HG02840 (cell line): ENCODE results near the gene SMYD4.
"Not testable (repeated sequence)": the region's sequence is repeated elsewhere in the genome, so short reads cannot be mapped to it uniquely, and the experiment has no call there.

Experiments used
- ATAC-seq: cut with Tn5 transposase; IDR thresholded peaks from one replicate; pipeline ENCODE4 v1.9.1; 2021; ENCODE audit warnings: mild to moderate bottlenecking, moderate library complexity, moderate number of reproducible peaks; ENCODE audit not compliant: unreplicated experiment, low FRiP score

SMYD4 gene

DNA sequence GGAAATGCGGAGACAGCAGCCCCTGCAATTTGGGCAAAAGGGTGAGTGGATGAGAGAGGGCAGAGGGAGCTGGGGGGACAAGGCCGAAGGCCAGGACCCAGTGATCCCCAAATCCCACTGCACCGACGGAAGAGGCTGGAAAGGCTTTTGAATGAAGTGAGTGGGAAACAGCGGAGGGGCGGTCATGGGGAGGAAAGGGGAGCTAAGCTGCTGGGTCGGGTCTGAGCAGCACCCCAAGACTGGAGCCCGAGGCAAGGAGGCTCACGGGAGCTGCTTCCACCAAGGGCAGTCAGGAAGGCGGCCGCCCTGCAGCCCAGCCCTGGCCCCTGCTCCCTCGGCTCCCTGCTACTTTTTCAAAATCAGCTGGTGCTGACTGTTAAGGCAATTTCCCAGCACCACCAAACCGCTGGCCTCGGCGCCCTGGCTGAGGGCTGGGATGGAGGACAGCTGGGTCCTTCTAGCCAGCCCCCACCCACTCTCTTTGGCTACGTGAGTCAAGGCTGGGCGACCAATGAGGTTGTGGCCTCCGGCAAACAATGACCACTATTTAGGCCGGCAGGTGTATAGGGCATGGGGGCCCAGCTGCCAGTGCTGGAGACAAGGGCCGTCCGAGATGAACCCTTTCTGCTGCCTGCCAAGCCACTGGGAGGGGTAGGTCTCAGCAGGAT lies 67.3 kb downstream of the SMYD4 start:
- no peak for ATAC-seq

DNA sequence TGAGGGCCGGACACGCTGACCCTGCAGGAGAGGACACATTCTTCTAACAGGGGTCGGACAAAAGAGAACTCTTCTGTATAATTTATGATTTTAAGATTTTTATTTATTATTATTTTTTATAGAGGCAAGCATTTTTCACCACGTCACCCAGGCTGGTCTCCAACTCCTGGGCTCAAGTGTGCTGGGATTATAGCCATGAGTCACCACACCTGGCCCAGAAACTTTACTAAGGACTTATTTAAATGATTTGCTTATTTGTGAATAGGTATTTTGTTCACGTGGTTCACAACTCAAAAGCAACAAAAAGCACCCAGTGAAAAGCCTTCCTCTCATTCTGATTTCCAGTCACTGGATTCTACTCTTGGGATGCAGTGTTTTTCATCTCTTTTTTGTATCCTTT lies 70.2 kb downstream of the SMYD4 start:
- ATAC-seq = no peak

DNA sequence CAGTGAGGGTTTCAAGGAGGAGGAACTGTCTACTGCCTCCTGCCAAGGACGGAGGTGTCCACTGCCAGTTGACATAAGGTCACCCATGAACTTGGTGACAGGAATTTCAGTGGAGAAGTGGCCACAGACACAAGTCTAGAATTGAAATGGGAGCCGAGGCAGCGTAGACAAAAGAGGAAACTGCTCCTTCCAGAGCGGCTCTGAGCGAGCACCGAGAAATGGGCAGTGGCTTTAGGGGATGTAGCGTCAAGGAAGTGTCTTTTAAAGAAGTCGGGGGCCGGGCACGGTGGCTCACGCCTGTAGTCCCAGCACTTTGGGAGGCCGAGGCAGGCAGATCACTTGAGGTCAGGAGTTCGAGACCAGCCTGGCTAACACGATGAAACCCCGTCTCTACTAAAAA lies 70.9 kb downstream of the SMYD4 start:
- ATAC-seq = no peak

DNA sequence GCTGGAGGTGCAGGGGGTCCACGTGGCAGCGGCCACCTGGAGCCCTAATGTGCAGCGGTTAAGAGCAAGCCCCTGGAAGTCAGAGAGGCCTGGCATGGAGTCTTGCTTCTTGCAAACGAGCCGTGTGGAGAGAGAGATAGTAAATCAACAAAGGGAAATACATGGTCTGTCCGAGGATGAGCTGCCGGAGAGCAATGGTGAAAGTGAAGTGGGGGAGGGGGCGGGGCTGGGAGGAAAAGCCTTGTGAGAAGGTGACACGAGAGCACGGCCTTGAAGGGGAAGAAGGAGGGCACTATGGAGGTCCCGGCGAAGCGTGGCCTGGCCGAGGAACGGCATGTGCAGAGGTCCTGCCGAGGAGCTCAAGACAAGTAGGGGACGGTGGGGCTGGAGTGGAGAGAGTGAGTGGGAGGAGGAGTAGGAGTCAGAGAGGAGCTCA lies 73.9 kb downstream of the SMYD4 start:
- ATAC-seq = no peak

DNA sequence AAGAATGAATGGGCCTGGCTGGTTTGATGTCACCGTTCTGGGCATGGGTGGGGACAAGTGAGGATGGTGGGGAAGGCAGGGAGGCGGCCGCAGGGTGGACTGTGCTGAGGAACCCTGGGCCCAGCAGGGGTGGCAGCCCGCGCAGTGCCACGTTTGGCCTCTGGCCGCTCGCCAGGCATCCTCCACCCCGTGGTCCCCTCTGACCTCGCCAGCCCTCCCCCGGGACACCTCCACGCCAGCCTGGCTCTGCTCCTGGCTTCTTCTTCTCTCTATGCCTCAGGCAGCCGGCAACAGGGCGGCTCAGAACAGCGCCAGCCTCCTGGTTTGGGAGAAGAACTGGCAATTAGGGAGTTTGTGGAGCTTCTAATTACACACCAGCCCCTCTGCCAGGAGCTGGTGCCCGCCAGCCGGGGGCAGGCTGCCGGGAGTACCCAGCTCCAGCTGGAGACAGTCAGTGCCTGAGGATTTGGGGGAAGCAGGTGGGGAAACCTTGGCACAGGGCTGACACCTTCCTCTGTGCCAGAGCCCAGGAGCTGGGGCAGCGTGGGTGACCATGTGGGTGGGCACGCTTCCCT lies 74.4 kb downstream of the SMYD4 start:
- ATAC-seq = no peak

DNA sequence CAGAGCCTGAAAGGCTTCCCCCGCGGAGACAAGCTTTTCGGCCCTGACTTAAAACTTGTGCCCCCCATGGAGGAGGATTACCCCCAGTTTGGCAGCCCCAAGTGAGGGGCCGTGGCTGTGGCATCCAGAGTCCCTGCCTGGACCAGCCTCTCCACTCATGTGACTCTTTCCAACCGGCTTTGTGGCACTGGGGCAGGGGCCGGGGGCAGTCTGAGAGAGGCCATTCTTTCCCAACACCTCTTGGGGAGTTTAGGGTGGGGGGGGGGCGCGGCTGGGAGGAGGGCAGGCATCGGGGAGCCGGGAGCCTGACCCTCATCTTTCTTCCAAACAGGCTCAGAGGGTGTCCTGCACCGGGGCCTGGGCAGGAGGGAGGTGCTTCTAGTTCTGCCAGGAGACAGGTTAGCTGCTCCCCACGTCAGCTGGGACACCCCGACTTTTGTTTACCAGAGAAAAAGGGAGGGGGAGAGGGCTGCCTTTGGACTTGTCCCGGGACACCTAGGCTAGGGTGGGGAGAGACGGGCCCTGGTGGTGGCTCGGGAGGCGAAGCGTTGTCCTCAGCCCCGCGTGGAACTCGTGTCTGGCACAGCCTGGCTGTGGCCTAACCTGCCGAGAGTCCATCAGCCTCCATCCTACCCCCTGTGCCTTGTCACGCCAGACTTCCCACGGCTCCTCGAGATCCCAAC lies 75.1 kb downstream of the SMYD4 start:
- no peak for ATAC-seq

DNA sequence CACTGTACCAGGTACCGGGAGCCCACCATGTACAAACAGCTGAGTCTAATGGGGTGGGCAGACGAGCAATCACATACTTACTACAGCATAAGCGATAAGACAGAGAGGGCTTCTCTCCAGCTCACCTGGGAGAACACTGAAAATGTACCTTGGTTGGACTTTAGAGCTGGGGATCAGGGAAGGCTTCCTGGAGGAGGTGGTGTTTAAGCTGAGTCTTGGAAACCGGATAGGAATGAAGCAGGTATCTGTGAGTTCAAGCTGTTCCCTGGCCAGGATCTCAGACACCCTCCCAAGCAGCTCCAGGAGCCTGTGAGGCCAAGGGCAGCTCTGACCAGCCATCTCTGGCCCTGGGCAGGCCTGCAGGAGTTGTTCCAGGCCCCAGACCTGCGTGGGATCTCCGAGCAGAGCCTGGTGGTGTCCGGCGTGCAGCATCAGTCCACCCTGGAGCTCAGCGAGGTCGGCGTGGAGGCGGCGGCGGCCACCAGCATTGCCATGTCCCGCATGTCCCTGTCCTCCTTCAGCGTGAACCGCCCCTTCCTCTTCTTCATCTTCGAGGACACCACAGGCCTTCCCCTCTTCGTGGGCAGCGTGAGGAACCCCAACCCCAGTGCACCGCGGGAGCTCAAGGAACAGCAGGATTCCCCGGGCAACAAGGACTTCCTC lies 75.8 kb downstream of the SMYD4 start:
- no peak for ATAC-seq

DNA sequence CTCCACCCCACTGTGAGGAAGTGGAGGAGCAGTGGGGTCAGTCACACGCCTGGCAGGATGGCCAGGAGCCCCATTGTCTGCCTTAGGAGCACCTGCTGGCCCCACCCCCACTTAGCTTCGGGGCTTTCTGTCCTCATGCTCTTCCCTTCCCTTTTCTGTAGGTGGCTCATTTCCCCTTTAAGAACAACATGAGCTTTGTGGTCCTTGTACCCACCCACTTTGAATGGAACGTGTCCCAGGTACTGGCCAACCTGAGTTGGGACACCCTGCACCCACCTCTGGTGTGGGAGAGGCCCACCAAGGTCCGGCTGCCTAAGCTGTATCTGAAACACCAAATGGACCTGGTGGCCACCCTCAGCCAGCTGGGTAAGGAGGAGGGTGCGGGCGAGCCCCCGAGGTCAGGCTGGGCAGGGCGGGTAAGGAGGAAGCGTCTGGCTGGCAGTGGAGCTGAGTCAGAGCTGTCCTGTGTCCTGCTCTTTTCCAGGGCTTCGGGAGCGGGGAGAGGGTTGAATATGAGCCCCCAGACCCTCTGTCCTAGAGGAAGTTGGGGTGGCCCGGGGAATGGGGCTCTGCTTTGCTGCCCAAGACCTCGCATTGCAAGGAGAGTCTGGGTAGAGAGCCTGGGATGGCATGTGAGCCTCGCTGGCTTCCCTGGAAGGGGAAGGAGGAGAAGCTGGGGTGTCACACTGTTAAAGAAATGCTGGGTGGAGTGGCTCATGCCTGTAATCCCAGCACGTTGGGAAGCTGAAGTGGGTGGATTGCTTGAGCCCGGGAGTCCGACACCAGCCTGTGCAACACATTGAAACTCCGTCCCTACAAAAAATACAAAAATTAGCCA lies 77.1 kb downstream of the SMYD4 start:
- ATAC-seq = no peak

DNA sequence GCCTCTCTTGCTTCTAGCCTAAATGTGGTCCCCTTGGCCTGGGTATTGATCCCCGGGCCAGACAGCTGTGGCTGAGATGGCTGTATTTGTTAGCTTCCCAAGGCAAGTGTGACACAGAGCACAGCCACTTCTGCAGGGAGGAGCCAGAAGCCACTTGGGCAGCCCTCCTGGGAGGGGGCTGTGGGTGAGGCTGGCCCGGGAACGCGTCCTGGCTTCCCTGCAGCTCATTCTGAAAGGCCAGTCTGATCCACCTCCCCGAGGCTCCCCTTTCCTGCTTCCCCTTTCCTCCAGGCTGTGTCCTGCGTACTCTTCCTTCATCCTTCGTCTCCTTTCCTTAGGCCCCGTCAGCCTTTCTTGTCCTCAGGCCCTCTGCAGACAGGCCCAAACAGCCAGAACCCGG lies 79.1 kb downstream of the SMYD4 start:
- no peak for ATAC-seq

DNA sequence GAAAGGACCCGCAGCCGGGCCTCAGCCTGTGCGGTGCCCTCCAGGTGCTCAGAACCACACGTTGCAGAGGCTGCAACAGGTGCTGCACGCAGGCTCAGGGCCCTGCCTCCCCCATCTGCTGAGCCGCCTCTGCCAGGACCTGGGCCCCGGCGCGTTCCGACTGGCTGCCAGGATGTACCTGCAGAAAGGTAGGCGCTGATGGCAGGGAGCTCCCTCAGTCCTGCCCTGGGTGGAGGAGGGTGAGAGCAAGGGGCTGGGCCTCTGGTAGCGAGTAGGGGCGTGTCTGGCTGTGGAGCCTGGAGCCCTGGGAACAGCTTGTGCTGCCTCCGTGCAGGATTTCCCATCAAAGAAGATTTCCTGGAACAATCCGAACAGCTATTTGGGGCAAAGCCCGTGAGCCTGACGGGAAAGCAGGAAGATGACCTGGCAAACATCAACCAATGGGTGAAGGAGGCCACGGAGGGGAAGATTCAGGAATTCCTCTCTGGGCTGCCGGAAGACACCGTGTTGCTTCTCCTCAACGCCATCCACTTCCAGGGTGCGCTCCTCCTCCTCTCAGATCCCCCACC lies 82.6 kb downstream of the SMYD4 start:
- ATAC-seq = no peak

DNA sequence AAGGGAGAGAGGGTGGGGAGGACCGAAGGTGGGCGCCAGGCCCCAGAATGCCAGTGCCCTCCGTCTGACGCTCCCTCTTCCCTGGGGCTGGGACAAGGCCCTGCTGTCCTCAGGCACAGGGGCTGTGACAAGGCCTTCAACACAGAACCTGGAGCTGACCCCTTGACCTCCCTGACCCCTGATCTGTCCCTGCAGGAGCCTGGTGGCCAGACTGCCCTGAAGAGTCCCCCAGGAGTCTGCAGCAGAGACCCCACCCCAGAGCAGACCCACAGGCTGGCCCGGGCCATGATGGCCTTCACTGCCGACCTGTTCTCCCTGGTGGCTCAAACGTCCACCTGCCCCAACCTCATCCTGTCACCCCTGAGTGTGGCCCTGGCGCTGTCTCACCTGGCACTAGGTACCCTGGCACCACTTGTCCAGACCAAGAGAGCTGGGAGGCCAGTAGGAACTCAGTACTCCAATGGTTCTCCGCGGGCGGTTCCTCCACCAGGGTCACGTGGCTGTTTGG lies 84.1 kb downstream of the SMYD4 start:
- ATAC-seq = no peak

DNA sequence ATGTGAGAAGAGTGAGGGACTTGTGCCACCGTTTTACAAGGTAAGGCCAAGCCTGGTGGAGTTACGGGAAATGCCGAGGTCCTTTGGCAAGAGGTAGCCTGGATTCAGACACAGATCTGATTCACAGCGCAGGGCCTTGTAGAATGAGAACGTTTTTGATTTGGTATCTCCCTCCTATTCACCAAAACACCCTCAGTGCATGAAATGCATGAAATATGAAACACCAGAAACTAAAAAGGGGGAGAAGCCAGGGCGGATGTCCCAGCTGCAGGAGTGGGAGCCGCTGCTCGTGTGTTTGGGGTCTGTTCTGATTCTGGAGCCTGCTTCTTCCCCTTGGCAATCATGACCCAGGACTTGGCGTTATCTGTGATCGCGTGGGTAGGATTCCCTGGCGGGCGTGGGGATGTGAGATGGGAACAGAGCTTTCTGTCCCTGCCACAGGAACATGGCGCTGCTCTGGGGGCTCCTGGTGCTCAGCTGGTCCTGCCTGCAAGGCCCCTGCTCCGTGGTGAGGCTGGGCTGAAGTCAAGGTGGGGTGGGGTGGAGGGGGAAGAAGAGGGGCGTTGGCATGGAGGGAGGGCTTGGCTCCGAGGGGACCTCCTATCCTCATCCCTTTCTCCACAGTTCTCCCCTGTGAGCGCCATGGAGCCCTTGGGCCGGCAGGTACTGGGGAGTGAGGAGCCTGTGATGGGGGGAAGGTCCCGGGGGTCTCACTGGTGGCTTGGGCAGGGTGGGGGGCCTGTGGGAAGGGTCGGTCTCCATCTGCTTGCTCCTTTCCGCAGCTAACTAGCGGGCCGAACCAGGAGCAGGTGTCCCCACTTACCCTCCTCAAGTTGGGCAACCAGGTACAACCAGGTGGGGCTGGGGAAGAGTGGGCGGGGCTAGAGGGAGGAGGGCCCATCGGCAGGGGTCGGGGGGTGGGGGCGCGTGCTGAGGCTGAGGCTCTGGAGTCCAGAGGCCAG lies 84.9 kb downstream of the SMYD4 start:
- no peak for ATAC-seq

DNA sequence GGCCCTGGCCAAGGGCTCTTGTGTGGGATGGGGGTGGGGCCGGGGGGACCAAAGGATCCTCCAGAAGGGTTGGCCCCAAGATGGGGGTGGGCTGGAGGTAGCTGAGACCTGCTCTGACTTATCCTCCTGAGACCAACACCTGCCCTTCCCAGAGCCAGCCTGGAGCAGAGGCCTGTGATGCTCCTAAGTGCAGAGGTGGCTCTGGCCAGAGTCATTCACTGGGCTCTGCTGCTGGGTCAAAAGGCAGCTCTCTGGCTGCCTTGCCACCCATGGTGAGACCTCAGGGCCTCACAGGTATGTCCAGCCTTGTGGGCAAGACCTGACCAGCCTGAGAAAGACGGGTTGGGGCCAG lies 86.6 kb downstream of the SMYD4 start:
- no peak for ATAC-seq

DNA sequence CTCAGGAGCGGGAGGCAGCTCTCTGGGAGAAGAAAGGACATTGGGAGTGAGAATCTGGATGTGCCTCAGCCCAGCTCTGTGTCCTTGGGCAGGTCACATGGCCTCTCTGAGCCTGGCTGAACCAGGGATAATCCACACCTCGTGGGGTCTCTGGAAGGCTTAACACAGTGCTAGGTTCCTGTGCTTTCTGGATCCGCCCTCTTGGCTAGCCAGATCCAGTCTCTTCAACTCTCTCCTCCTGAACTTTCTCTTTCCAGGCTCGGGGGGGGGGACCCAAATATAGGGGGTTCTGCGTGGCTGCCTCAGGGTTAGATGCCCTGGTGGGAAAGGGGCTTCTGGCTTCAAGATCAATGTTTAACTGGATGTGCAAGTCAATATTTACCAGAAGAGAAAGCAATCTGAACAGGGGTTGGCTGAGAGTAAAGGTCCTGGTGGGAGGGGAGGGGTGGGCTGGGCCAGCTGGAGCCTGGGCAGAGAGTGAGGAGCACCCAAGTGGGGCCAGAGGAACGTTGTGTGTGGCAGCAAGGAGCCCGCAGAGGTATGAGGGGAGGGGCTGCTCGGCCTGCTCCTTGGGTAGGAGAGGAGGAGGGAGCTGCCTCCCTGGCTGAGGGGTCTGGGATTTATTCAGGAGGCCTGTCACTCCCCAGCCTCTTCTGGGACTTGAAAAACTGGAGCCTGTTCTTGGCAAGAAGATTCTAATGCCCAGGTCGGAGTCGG lies 87.2 kb downstream of the SMYD4 start, which contains the start of gene SERPINF2:
Gene SERPINF2, plus strand, starts transcription at position 501 of the 717 bp plus-strand sequence. CDS start 2,125 bp downstream, outside the sequence.
- ATAC-seq = no peak

DNA sequence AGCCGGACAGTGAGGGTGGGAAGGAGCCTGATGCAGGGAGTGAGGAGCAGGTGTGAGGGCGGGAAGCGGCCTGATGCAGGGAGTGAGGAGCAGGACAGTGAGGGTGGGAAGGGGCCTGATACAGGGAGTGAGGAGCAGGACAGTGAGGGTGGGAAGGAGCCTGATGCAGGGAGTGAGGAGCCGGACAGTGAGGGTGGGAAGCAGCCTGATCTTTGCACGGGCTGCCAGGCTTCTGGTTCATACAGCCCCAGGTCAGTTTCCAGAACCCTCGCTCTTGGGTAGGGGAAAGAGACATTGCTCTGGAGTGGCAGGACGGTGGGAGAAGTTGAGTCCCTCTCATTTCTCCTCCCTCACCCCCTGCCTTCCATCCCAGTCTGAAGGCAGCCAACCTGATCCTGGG lies 87.8 kb downstream of the SMYD4 start:
- ATAC-seq = not testable (repeated sequence)

DNA sequence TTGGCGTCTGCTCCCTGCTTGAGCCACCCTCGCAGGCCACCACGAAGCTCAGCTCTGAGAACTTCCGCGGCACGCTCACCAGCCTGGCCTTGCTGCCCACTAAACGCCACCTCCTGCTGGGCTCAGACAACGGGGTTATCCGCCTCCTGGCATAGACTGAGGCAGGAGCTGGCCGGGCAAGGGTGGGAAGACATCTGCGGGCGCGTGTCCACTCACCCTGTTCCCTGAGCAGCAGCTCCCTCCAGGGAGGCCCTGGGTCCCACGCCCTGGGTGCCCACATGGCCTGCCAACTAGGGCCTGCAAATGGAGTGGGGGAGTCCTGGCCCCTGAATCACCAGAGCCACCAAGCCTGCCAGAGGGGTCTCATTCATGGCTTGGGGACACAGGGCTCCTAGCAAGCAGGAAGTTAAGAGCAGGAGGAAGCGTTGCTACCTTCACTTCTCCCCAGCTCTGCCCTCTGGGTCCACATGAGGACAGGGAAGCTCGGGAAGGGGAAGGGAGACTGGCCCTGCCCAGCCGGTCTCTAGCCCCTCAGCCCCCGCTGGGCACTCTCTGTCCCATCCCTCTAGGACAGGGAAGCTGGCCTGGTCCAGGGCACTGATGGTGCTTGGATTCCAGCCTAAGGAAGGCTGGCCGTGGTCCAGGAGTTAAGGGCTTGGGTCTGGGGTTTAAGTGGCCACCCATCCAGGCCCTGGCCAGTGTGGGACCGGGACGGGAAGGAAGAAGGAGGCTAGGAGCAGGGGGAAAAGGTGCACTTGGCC lies 92.0 kb downstream of the SMYD4 start:
- ATAC-seq = no peak
